ENCODE measurements around the gene ZBTB2.

DNA sequence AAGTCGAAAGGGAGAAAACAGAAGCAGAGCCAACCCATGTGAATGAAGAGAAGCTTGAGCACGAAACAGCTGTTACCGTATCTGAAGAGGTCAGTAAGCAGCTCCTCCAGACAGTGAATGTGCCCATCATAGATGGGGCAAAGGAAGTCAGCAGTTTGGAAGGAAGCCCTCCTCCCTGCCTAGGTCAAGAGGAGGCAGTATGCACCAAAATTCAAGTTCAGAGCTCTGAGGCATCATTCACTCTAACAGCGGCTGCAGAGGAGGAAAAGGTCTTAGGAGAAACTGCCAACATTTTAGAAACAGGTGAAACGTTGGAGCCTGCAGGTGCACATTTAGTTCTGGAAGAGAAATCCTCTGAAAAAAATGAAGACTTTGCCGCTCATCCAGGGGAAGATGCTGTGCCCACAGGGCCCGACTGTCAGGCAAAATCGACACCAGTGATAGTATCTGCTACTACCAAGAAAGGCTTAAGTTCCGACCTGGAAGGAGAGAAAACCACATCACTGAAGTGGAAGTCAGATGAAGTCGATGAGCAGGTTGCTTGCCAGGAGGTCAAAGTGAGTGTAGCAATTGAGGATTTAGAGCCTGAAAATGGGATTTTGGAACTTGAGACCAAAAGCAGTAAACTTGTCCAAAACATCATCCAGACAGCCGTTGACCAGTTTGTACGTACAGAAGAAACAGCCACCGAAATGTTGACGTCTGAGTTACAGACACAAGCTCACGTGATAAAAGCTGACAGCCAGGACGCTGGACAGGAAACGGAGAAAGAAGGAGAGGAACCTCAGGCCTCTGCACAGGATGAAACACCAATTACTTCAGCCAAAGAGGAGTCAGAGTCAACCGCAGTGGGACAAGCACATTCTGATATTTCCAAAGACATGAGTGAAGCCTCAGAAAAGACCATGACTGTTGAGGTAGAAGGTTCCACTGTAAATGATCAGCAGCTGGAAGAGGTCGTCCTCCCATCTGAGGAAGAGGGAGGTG lies 38.7 kb downstream of the ZBTB2 start:
- TF ChIP-seq, protein P1, sequence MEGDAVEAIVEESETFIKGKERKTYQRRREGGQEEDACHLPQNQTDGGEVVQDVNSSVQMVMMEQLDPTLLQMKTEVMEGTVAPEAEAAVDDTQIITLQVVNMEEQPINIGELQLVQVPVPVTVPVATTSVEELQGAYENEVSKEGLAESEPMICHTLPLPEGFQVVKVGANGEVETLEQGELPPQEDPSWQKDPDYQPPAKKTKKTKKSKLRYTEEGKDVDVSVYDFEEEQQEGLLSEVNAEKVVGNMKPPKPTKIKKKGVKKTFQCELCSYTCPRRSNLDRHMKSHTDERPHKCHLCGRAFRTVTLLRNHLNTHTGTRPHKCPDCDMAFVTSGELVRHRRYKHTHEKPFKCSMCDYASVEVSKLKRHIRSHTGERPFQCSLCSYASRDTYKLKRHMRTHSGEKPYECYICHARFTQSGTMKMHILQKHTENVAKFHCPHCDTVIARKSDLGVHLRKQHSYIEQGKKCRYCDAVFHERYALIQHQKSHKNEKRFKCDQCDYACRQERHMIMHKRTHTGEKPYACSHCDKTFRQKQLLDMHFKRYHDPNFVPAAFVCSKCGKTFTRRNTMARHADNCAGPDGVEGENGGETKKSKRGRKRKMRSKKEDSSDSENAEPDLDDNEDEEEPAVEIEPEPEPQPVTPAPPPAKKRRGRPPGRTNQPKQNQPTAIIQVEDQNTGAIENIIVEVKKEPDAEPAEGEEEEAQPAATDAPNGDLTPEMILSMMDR (IDR thresholded peaks at IDR 0.05), result no peak
- no peak for TF ChIP-seq POLR2A (IDR thresholded peaks at IDR 0.05)

All from transverse colon (tissue), 3 donors.